A673 (cell line): ENCODE data around the gene ATP4A.

Experiments
- CTCF ChIP-seq: fragments of 300-800, 200-600 bp; sonication (generic); conservative IDR thresholded peaks from 2 replicates; pipeline ENCODE4 v1.5.1; 2017; ENCODE audit warnings: low read depth, mild to moderate bottlenecking, antibody characterized with exemption, low read length, moderate library complexity, mixed read lengths
- EZH2 ChIP-seq: fragments of 200-600 bp; sonication (generic); IDR thresholded peaks from 2 replicates; pipeline ENCODE4 v1.6.1; 2017; ENCODE audit warnings: borderline replicate concordance, low read depth, mild to moderate bottlenecking, mixed read lengths, antibody characterized with exemption, low read length; ENCODE audit not compliant: poor library complexity, severe bottlenecking

- TF ChIP-seq CTCF, result no peak
- no peak for TF ChIP-seq EZH2
These were observed 55.9 kb downstream of the ATP4A start for GRCh38 chr19:35507561-35507960.
